WTC11 (cell line): ENCODE measurements around the gene IER3IP1. TPM values are rescaled to one million over a fixed set of nuclear protein-coding genes. Genes with fewer than 3 reads are reported as not detected.

ENCODE experiments used
- AR ChIP-seq: fragments of 250-450 bp; sonication (Bioruptor Pico); IDR thresholded peaks from 2 replicates; pipeline ENCODE4 v1.9.0; 2021; ENCODE audit warnings: mild to moderate bottlenecking
- E2F4 ChIP-seq: sonication (generic); formaldehyde crosslinking; IDR thresholded peaks from 2 replicates; pipeline ENCODE4 v1.8.1; 2022; ENCODE audit warnings: low read depth, mild to moderate bottlenecking, moderate library complexity, missing genetic modification reagents, borderline replicate concordance
- ELF4 ChIP-seq: sonication (generic); formaldehyde crosslinking; IDR thresholded peaks from 2 replicates; pipeline ENCODE4 v1.8.1; 2022; ENCODE audit warnings: low read depth, mild to moderate bottlenecking, moderate library complexity, missing genetic modification reagents
- ESRRA ChIP-seq: sonication (generic); formaldehyde crosslinking; IDR thresholded peaks from 2 replicates; pipeline ENCODE4 v1.8.1; 2022; ENCODE audit warnings: mild to moderate bottlenecking, missing genetic modification reagents, borderline replicate concordance
- ETV6 ChIP-seq: sonication (generic); formaldehyde crosslinking; IDR thresholded peaks from 2 replicates; pipeline ENCODE4 v1.8.1; 2022; ENCODE audit warnings: mild to moderate bottlenecking, missing genetic modification reagents
- FOXJ3 ChIP-seq: sonication (generic); formaldehyde crosslinking; IDR thresholded peaks from 2 replicates; pipeline ENCODE4 v1.9.0; 2021; ENCODE audit warnings: missing genetic modification reagents, mild to moderate bottlenecking, borderline replicate concordance
- FOXK1 ChIP-seq: sonication (generic); formaldehyde crosslinking; IDR thresholded peaks from 2 replicates; pipeline ENCODE4 v1.8.0; 2022; ENCODE audit warnings: mild to moderate bottlenecking, moderate library complexity, missing genetic modification reagents
- FOXP1 ChIP-seq: sonication (generic); formaldehyde crosslinking; IDR thresholded peaks from 2 replicates; pipeline ENCODE4 v1.8.0; 2022; ENCODE audit warnings: missing genetic modification reagents, mild to moderate bottlenecking, moderate library complexity, borderline replicate concordance
- IRF2 ChIP-seq: sonication (generic); formaldehyde crosslinking; IDR thresholded peaks from 2 replicates; pipeline ENCODE4 v1.8.0; 2022; ENCODE audit warnings: low read depth, missing genetic modification reagents, borderline replicate concordance
- JUN ChIP-seq: sonication (generic); formaldehyde crosslinking; IDR thresholded peaks from 2 replicates; pipeline ENCODE4 v1.8.0; 2023; ENCODE audit warnings: mild to moderate bottlenecking, missing genetic modification reagents
- NFATC4 ChIP-seq: fragments of 250-450 bp; sonication (Bioruptor Pico); IDR thresholded peaks from 2 replicates; pipeline ENCODE4 v1.9.0; 2021; ENCODE audit warnings: mild to moderate bottlenecking
- NR1H2 ChIP-seq: sonication (generic); formaldehyde crosslinking; IDR thresholded peaks from 2 replicates; pipeline ENCODE4 v1.9.0; 2021; ENCODE audit warnings: mild to moderate bottlenecking, moderate library complexity, missing genetic modification reagents
- OVOL2 ChIP-seq: fragments of 250-450 bp; sonication (Bioruptor Pico); IDR thresholded peaks from 2 replicates; pipeline ENCODE4 v1.9.0; 2021; ENCODE audit warnings: mild to moderate bottlenecking, borderline replicate concordance
- RELA ChIP-seq: sonication (generic); formaldehyde crosslinking; IDR thresholded peaks from 2 replicates; pipeline ENCODE4 v1.8.1; 2022; ENCODE audit warnings: missing genetic modification reagents, mild to moderate bottlenecking, borderline replicate concordance
- SMAD4 ChIP-seq: sonication (generic); formaldehyde crosslinking; IDR thresholded peaks from 2 replicates; pipeline ENCODE4 v1.8.0; 2022; ENCODE audit warnings: mild to moderate bottlenecking, missing genetic modification reagents
- SOX15 ChIP-seq: fragments of 250-450 bp; sonication (Bioruptor Pico); IDR thresholded peaks from 2 replicates; pipeline ENCODE4 v1.9.0; 2021; ENCODE audit warnings: mild to moderate bottlenecking
- TEAD4 ChIP-seq: sonication (generic); formaldehyde crosslinking; IDR thresholded peaks from 2 replicates; pipeline ENCODE4 v1.8.0; 2022; ENCODE audit warnings: mild to moderate bottlenecking, missing genetic modification reagents
- USF1 ChIP-seq: sonication (generic); formaldehyde crosslinking; IDR thresholded peaks from 2 replicates; pipeline ENCODE4 v1.8.0; 2022; ENCODE audit warnings: mild to moderate bottlenecking, missing genetic modification reagents
- ZNF219 ChIP-seq: sonication (generic); formaldehyde crosslinking; IDR thresholded peaks from 2 replicates; pipeline ENCODE4 v1.8.0; 2023; ENCODE audit warnings: missing genetic modification reagents, mild to moderate bottlenecking, borderline replicate concordance
- ZNF396 ChIP-seq: fragments of 250-450 bp; sonication (Bioruptor Pico); IDR thresholded peaks from 2 replicates; pipeline ENCODE4 v1.8.0; 2021; ENCODE audit warnings: mild to moderate bottlenecking, moderate library complexity, borderline replicate concordance
- total RNA-seq: library from RNA; stranded (reverse); gene quantifications from 3 replicates; pipeline ENCODE4 v1.2.3, GENCODE V29; 2021
- TF ChIP-seq, protein P1 (sequence below): sonication (generic); formaldehyde crosslinking; IDR thresholded peaks from 2 replicates; pipeline ENCODE4 v1.8.1; 2022; ENCODE audit warnings: mild to moderate bottlenecking, moderate library complexity, missing genetic modification reagents
- TF ChIP-seq, protein P2 (sequence below): fragments of 250-450 bp; sonication (Bioruptor Pico); IDR thresholded peaks from 2 replicates; pipeline ENCODE4 v1.9.0; 2021; ENCODE audit warnings: mild to moderate bottlenecking
- TF ChIP-seq, protein P3 (sequence below): fragments of 250-450 bp; sonication (Bioruptor Pico); conservative IDR thresholded peaks from 2 replicates; pipeline ENCODE4 v1.9.0; 2021; ENCODE audit warnings: mild to moderate bottlenecking
- TF ChIP-seq, protein P4 (sequence below): sonication (generic); formaldehyde crosslinking; IDR thresholded peaks from 2 replicates; pipeline ENCODE4 v1.8.1; 2023; ENCODE audit warnings: mild to moderate bottlenecking, missing genetic modification reagents, moderate library complexity
- TF ChIP-seq, protein P5 (sequence below): sonication (generic); formaldehyde crosslinking; IDR thresholded peaks from 2 replicates; pipeline ENCODE4 v1.8.1; 2023; ENCODE audit warnings: mild to moderate bottlenecking, moderate library complexity, missing genetic modification reagents
- TF ChIP-seq, protein P6 (sequence below): sonication (generic); formaldehyde crosslinking; IDR thresholded peaks from 2 replicates; pipeline ENCODE4 v1.8.0; 2022; ENCODE audit warnings: mild to moderate bottlenecking, missing genetic modification reagents

Gene IER3IP1
- total RNA-seq, 1 experiment from 2014 or later, result 7.7 TPM

DNA sequence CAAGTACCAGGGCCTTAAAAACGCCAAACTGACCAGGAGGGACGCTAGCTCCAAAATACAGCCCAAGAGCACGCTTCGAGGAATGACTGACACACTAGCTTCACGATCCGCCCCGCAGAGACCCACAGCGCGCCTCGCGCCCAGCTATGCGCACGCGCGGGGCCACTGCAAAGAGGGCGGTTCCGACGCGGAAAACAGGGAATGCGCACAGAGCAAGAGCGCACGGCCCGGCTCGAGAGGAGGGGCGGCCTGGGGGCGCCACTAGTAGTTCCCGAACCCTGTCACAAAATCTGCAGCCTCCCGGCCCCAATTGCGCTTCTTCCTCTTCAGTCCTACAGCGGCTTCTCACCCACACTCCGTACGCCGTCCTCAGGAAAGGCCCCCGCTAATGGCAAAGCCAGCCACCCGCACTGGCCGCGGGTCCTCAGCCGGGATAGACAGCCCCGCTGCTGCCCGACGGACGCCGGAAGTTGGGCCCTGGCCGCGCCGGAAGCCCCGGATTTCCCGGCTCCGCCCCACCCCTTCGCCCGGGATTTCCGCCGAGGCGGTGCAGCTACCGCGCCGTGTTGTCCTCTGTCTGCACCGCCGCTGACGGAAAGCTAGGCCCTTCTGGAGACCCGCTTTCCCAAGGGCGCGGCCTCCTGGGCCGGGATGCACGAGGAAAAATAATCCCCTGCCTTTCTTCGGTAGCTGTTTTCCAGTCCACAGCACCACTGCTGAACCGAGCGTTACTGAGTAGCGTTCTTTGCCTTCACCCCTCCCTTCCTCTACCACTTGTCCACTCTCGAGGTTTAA is 25.9 kb downstream of the IER3IP1 start, which contains the start of gene HDHD2 (continued):
- TF ChIP-seq RELA (CRISPR knock-in tag) (peak; percentile 37; the same call in 1 of the 2 replicates), JUN (no peak; the same call in 1 of the 2 replicates), FOXJ3 (no peak), E2F4 (no peak), NFATC4 (CRISPR knock-in tag) (no peak), SOX15 (CRISPR knock-in tag) (no peak), AR (CRISPR knock-in tag) (no peak), OVOL2 (CRISPR knock-in tag) (no peak), NR1H2 (CRISPR knock-in tag) (no peak), IRF2 (CRISPR knock-in tag) (no peak), ZNF396 (CRISPR knock-in tag) (no peak), ETV6 (no peak), ESRRA (CRISPR knock-in tag) (no peak), TEAD4 (CRISPR knock-in tag) (no peak), ZNF219 (CRISPR knock-in tag) (no peak), ELF4 (CRISPR knock-in tag) (0 out of 2 replicates have a peak, but pooled peaks have one; percentile 65), FOXK1 (peak; percentile 63; the same call in 1 of the 2 replicates), SMAD4 (no peak), FOXP1 (no peak), USF1 (no peak)
- TF ChIP-seq, protein P1, sequence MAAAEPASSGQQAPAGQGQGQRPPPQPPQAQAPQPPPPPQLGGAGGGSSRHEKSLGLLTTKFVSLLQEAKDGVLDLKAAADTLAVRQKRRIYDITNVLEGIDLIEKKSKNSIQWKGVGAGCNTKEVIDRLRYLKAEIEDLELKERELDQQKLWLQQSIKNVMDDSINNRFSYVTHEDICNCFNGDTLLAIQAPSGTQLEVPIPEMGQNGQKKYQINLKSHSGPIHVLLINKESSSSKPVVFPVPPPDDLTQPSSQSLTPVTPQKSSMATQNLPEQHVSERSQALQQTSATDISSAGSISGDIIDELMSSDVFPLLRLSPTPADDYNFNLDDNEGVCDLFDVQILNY (CRISPR knock-in tag), result peak; percentile 75; the same call in 1 of the 2 replicates
- TF ChIP-seq, protein P2, sequence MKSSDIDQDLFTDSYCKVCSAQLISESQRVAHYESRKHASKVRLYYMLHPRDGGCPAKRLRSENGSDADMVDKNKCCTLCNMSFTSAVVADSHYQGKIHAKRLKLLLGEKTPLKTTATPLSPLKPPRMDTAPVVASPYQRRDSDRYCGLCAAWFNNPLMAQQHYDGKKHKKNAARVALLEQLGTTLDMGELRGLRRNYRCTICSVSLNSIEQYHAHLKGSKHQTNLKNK (CRISPR knock-in tag), result no peak
- TF ChIP-seq, protein P3, sequence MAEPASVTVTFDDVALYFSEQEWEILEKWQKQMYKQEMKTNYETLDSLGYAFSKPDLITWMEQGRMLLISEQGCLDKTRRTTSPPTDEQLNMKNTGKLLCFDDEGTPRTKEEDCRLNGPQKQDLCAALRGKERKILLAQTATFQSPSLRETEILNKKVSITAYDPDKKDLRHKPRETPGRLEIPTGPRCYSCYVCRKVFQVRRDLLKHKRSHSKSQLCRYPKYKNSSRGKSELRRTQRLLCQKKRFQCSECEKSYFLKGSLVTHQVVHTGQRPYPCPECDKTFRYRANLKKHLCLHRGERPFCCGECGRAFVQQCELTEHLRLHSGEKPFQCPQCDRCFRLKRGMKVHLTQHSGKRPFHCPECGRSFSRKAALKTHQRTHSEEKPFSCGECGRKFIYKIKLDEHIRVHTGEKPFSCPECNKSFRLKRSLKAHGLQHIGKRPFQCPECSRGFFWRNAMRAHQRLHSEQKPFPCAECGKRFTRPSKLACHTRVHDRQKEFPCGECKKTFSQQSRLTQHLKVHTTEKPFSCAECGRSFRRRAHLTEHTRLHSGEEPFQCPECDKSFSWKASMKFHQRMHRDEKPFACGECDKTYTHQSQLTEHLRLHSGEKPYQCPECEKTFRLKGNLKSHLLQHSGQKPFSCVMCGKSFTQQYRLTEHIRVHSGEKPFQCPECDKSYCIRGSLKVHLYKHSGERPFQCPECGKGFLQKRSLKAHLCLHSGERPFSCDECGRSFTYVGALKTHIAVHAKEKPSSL (CRISPR knock-in tag), result no peak
- TF ChIP-seq, protein P4, sequence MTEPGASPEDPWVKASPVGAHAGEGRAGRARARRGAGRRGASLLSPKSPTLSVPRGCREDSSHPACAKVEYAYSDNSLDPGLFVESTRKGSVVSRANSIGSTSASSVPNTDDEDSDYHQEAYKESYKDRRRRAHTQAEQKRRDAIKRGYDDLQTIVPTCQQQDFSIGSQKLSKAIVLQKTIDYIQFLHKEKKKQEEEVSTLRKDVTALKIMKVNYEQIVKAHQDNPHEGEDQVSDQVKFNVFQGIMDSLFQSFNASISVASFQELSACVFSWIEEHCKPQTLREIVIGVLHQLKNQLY (CRISPR knock-in tag), result no peak
- TF ChIP-seq, protein P5, sequence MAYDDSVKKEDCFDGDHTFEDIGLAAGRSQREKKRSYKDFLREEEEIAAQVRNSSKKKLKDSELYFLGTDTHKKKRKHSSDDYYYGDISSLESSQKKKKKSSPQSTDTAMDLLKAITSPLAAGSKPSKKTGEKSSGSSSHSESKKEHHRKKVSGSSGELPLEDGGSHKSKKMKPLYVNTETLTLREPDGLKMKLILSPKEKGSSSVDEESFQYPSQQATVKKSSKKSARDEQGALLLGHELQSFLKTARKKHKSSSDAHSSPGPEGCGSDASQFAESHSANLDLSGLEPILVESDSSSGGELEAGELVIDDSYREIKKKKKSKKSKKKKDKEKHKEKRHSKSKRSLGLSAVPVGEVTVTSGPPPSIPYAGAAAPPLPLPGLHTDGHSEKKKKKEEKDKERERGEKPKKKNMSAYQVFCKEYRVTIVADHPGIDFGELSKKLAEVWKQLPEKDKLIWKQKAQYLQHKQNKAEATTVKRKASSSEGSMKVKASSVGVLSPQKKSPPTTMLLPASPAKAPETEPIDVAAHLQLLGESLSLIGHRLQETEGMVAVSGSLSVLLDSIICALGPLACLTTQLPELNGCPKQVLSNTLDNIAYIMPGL (CRISPR knock-in tag), result peak; percentile 94; the same call in 1 of the 2 replicates
- TF ChIP-seq, protein P6, sequence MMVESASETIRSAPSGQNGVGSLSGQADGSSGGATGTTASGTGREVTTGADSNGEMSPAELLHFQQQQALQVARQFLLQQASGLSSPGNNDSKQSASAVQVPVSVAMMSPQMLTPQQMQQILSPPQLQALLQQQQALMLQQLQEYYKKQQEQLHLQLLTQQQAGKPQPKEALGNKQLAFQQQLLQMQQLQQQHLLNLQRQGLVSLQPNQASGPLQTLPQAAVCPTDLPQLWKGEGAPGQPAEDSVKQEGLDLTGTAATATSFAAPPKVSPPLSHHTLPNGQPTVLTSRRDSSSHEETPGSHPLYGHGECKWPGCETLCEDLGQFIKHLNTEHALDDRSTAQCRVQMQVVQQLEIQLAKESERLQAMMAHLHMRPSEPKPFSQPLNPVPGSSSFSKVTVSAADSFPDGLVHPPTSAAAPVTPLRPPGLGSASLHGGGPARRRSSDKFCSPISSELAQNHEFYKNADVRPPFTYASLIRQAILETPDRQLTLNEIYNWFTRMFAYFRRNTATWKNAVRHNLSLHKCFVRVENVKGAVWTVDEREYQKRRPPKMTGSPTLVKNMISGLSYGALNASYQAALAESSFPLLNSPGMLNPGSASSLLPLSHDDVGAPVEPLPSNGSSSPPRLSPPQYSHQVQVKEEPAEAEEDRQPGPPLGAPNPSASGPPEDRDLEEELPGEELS (CRISPR knock-in tag), result peak; percentile 64; the same call in 1 of the 2 replicates
